Body of pancreas (tissue), 4 donors: ENCODE measurements around the gene MYO9B. TPM values are rescaled to one million over a fixed set of nuclear protein-coding genes. Genes with fewer than 3 reads are reported as not detected.

ENCODE experiments used
- ATAC-seq: fragments of 150-250 bp; one replicate; pipeline ENCODE4 v1.9.1; 2016
- DNase-seq, 4 donors: peaks; one replicate each; pipeline ENCODE4 v3.0.0-alpha.2; 2019
- H3K27ac ChIP-seq, 4 donors: fragments of 200-600 bp; sonication (generic); 1 replicate in 3 of 4; 2 replicates in 1 of 4; pipeline versions ENCODE4 v1.5.1 to v1.6.1; 2016 to 2019; ENCODE audit warnings: mild to moderate bottlenecking in 1 of 4, mixed read lengths in 1 of 4, moderate library complexity in 1 of 4
- H3K27me3 ChIP-seq, 2 donors: fragments of 200-600 bp; sonication (generic); one replicate each; pipeline ENCODE4 v1.6.0; 2016; ENCODE audit warnings: mild to moderate bottlenecking in 1 of 2
- H3K36me3 ChIP-seq, 2 donors: fragments of 200-600 bp; sonication (generic); replicated peaks in 1 of 2; 2 replicates each; pipeline ENCODE4 v1.5.1; 2016; ENCODE audit warnings: low read depth in 2 of 2; ENCODE audit not compliant: insufficient read depth in 1 of 2
- H3K4me1 ChIP-seq: fragments of 200-600 bp; sonication (generic); one replicate; pipeline ENCODE4 v1.6.0; 2016
- H3K4me3 ChIP-seq, 2 donors: fragments of 200-600 bp; sonication (generic); 1 replicate in 1 of 2; 2 replicates in 1 of 2; pipeline ENCODE4 v1.5.1; 2016 to 2019
- H3K9me3 ChIP-seq, 3 donors: fragments of 200-600 bp; sonication (generic); 1 replicate in 2 of 3; 2 replicates in 1 of 3; pipeline ENCODE4 v1.5.1; 2016
- POLR2A ChIP-seq, 3 donors: fragments of 450-650 bp; IDR thresholded peaks; one replicate each; pipeline ENCODE4 v1.6.1; 2016; ENCODE audit warnings: antibody characterized with exemption in 3 of 3, mild to moderate bottlenecking in 2 of 3
- WGBS, 2 donors: methylation state at CpG; one replicate each; pipeline ENCODE4 v1.1.5; 2017; 5-methylcytosine and 5-hydroxymethylcytosine counted together
- intact Hi-C: fragments of 100-400 bp; cut with DNase I; formaldehyde crosslinking; loops from one replicate; pipeline ENCODE4 v1.15.1; 2023
- total RNA-seq, 2 donors: library from RNA; depleted of rRNA; stranded (reverse); fragments of >200 nt; gene quantifications; one replicate each; pipeline ENCODE4 v1.1.0, GENCODE V29; 2016
- TF ChIP-seq, protein P1 (sequence below), 7 experiments: fragments of 450-650 bp in 4 of 7; fragments of 200-600 bp in 3 of 7; sonication (generic) in 3 of 7; IDR thresholded peaks; one replicate each; pipeline ENCODE4 v1.5.1; 2016 to 2019; ENCODE audit warnings: antibody characterized with exemption in 7 of 7

MYO9B gene
- total RNA-seq, 2 donors from 2014 or later: 26.2 to 56.0 TPM

DNA sequence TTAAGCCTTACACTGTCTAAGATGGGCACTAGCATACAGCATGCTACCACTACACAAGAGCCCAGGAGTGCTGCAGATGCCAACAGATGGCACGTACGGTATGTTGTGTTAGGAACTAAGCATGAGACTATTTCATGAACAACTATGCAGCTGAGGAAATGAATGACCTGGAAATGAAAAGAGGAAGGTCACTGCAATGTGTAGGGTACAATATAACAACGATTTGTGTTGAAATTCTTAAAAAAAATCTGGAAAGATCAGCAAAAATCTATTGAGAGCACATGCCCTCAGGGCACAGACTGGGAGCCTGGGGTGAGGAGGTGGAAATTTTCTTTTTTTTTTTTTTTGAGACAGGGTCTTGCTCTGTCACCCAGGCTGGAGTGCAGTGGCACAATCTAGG lies 14.8 kb upstream of the MYO9B start:
- no peak for TF ChIP-seq POLR2A (IDR thresholded peaks at IDR 0.05)
- TF ChIP-seq, protein P1, sequence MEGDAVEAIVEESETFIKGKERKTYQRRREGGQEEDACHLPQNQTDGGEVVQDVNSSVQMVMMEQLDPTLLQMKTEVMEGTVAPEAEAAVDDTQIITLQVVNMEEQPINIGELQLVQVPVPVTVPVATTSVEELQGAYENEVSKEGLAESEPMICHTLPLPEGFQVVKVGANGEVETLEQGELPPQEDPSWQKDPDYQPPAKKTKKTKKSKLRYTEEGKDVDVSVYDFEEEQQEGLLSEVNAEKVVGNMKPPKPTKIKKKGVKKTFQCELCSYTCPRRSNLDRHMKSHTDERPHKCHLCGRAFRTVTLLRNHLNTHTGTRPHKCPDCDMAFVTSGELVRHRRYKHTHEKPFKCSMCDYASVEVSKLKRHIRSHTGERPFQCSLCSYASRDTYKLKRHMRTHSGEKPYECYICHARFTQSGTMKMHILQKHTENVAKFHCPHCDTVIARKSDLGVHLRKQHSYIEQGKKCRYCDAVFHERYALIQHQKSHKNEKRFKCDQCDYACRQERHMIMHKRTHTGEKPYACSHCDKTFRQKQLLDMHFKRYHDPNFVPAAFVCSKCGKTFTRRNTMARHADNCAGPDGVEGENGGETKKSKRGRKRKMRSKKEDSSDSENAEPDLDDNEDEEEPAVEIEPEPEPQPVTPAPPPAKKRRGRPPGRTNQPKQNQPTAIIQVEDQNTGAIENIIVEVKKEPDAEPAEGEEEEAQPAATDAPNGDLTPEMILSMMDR (IDR thresholded peaks at IDR 0.05): no peak
- no peak for ATAC-seq
- Histone ChIP-seq H3K4me3 (no peak overlapping the region), H3K9me3 (no peaks in the 10 kb centered on the region), H3K4me1 (no peaks in the 10 kb centered on the region), H3K27me3 (no peaks in the 10 kb centered on the region), H3K36me3 (peaks cover 0 to 6% of the 10 kb centered on the region in 2 donors), H3K27ac (no peak overlapping the region)
- WGBS, 2 donors: 81 to 87% methylated on average over 3 of the region's 3 CpGs
- DNase-seq: no peak
- intact Hi-C loops: no loop called here

DNA sequence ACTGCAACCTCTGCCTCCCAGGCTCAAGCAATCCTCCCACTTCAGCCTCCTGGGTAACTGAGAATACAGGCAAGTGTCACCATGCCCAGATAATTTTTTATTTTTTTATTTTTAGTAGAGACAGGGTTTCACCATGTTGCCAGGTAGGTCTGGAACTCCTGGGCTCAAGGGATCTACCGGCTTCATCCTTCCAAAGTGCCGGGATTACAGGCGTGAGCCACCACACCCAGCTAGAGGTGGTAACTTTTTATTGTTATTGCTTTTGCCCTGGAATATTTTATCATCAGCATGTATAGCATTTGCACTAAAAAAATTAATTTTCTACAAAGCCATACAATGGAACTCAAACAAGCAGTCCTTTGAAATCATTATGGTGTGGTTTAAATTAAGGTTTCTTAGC lies 14.4 kb upstream of the MYO9B start:
- Histone ChIP-seq H3K9me3 (no peaks in the 10 kb centered on the region), H3K27ac (no peak overlapping the region), H3K27me3 (no peaks in the 10 kb centered on the region), H3K4me1 (no peaks in the 10 kb centered on the region), H3K4me3 (no peak overlapping the region), H3K36me3 (peaks cover 0 to 6% of the 10 kb centered on the region in 2 donors)
- ATAC-seq (no peak), DNase-seq (no peak)
- no peak for TF ChIP-seq POLR2A (IDR thresholded peaks at IDR 0.05)
- TF ChIP-seq, protein P1 (IDR thresholded peaks at IDR 0.05): no peak
- whole genome bisulfite sequencing, 2 donors: 94 to 100% methylated on average over 3 of the region's 3 CpGs
- intact Hi-C loops: no loop called here

DNA sequence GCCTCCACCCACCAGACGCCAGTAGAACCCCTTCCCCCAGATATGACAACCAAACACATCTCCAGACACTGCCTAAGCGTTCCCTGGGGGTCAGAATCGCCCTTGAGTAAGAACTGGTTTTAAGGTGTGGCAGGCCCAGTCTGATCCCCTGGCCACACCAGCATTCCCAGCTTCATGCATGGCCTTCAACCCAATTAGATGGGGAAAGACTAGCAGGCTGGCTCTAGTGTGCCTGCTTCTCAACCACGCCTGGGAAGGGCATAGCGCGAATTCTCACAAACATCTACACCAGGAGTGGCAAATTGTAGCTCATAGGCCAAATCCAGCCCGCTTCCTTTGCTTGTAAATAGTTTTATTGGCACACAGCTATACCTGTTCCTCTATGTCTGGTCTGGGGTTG lies 13.9 kb upstream of the MYO9B start:
- DNase-seq (no peak), ATAC-seq (no peak)
- Histone ChIP-seq H3K9me3 (no peaks in the 10 kb centered on the region), H3K27me3 (no peaks in the 10 kb centered on the region), H3K36me3 (peaks cover 0 to 6% of the 10 kb centered on the region in 2 donors), H3K4me3 (no peak overlapping the region), H3K4me1 (no peaks in the 10 kb centered on the region), H3K27ac (no peak overlapping the region)
- TF ChIP-seq, protein P1 (IDR thresholded peaks at IDR 0.05): no peak
- no peak for TF ChIP-seq POLR2A (IDR thresholded peaks at IDR 0.05)
- WGBS, 2 donors: 89 to 93% methylated on average over 6 to 7 of the region's 7 CpGs
- intact Hi-C loops: no loop called here

DNA sequence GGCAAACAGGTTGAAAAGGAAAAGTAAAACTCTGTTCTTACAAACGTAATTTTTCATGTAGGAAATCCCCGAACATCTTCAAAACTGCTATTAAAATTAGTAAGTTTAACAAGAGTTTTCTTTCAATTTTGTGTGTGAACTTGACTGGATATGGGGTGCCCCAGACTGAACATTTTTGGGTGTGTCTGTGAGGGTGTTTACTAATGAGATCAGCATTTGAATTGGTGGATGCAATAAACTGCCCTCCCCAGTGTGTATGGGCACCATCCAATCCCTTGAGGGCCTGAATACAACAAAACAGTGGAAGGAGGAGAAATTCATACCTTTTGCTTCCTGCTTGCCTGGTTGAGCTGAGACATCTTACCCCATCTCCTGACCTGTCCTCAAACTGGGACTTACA lies 12.1 kb upstream of the MYO9B start:
- DNase-seq (no peak), ATAC-seq (no peak)
- no peaks in the 10 kb centered on the region for H3K9me3 ChIP-seq
- H3K36me3 ChIP-seq: peaks cover 0 to 2% of the 10 kb centered on the region in 2 donors
- no peak overlapping the region for H3K27ac ChIP-seq
- H3K27me3 ChIP-seq: no peaks in the 10 kb centered on the region
- intact Hi-C loops: no loop called here
- 88 to 94% methylated on average over 2 of the region's 2 CpGs for WGBS, 2 donors
- H3K4me1 ChIP-seq: no peaks in the 10 kb centered on the region
- TF ChIP-seq POLR2A (IDR thresholded peaks at IDR 0.05): no peak
- TF ChIP-seq, protein P1 (IDR thresholded peaks at IDR 0.05): no peak
- H3K4me3 ChIP-seq: no peak overlapping the region

DNA sequence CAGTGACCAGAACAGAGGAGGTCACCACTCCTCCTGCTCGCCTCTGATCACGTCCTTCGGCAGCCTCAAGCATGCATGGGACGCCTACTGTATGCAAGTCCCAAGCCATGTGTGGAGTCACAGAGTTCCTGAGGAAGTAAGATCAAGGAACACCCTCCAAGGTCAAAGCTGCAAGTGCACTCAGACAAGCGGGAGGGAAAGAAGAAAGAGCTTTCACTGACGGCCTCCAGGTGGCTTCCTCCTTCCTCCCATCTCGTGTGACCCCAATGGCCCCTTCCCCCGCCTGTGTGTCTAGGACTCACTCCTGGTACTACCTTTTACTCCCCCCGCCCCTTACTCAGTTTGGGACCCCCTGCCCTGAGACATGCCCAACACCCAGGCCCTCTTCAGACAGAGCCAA lies 6.4 kb upstream of the MYO9B start:
- WGBS, 2 donors: 78 to 84% methylated on average over 9 of the region's 9 CpGs
- TF ChIP-seq, protein P1 (IDR thresholded peaks at IDR 0.05): no peak
- TF ChIP-seq POLR2A (IDR thresholded peaks at IDR 0.05): no peak
- intact Hi-C loops: loop anchor here (5.0 kb wide), 1 partner anchor 213 kb away; the partner anchor contains the start of gene ANKLE1
- Histone ChIP-seq H3K27me3 (no peaks in the 10 kb centered on the region), H3K4me3 (no peak overlapping the region), H3K27ac (no peak overlapping the region), H3K9me3 (no peaks in the 10 kb centered on the region), H3K4me1 (peaks cover 3% of the 10 kb centered on the region), H3K36me3 (no peaks in the 10 kb centered on the region)
- ATAC-seq: no peak
- no peak for DNase-seq
